Heart right ventricle (tissue), 16 donors: ENCODE measurements around the gene SORCS3. TPM values are rescaled to one million over a fixed set of nuclear protein-coding genes. Genes with fewer than 3 reads are reported as not detected.

ENCODE experiments used
- ATAC-seq, 8 donors: fragments of 200-7000 bp; cut with Tn5 transposase; one replicate each; pipeline ENCODE4 v1.9.1; 2020; ENCODE audit warnings: mild to moderate bottlenecking in 8 of 8, moderate library complexity in 8 of 8, moderate number of reproducible peaks in 1 of 8
- DNase-seq, 2 donors: peaks; one replicate each; pipeline ENCODE4 v3.0.0-alpha.2; 2020
- H3K27ac ChIP-seq, 10 donors: fragments of 200-600 bp; sonication (generic) in 2 of 10; one replicate each; pipeline versions ENCODE4 v1.5.0 to v1.8.0; 2020 to 2022; ENCODE audit warnings: mild to moderate bottlenecking in 3 of 10
- H3K27me3 ChIP-seq, 7 donors: fragments of 200-600 bp; one replicate each; pipeline ENCODE4 v1.8.0; 2021 to 2022; ENCODE audit warnings: mild to moderate bottlenecking in 2 of 7
- H3K36me3 ChIP-seq, 9 donors: fragments of 200-600 bp; sonication (generic) in 1 of 9; one replicate each; pipeline versions ENCODE4 v1.5.0 to v1.8.0; 2020 to 2022; ENCODE audit warnings: mild to moderate bottlenecking in 2 of 9
- H3K4me1 ChIP-seq, 9 donors: fragments of 200-600 bp; sonication (generic) in 1 of 9; one replicate each; pipeline versions ENCODE4 v1.5.0 to v1.8.0; 2020 to 2022; ENCODE audit warnings: mild to moderate bottlenecking in 4 of 9
- H3K4me3 ChIP-seq, 10 donors: fragments of 200-600 bp; sonication (generic) in 2 of 10; one replicate each; pipeline versions ENCODE4 v1.5.0 to v1.8.0; 2020 to 2022; ENCODE audit warnings: mild to moderate bottlenecking in 7 of 10, moderate library complexity in 2 of 10
- H3K9me3 ChIP-seq, 11 donors: fragments of 200-600 bp in 10 of 11; sonication (generic) in 2 of 11; one replicate each; pipeline versions ENCODE4 v1.5.0 to v1.8.0; 2013 to 2022; ENCODE audit warnings: mild to moderate bottlenecking in 2 of 11, control low read depth in 1 of 11, moderate library complexity in 1 of 11
- whole genome bisulfite sequencing, 2 donors: extraction: QIAGEN DNeasy Blood & Tissue Kit; methylation state at CpG; one replicate each; pipeline ENCODE4 v1.1.7; 2013; ENCODE audit warnings: inconsistent platforms in 1 of 2; 5-methylcytosine and 5-hydroxymethylcytosine counted together
- intact Hi-C, 10 donors: fragments of 100-400 bp; cut with DNase I; formaldehyde crosslinking; loops; one replicate each; pipeline versions ENCODE4 v1.11.1 to v1.14.2; 2022
- polyA plus RNA-seq, 2 donors: library from polyadenylated mRNA; stranded (reverse); fragments of 200-250 nt; gene quantifications; one replicate each; pipeline ENCODE4 v1.2.3, GENCODE V29; 2013
- total RNA-seq, 10 donors: library from RNA; stranded (reverse); fragmentation: NEBNext Ultra II Directional in 3 of 10; extraction: Animal tissue kit (Norgen Biotek cat#: 25700) in 3 of 10; gene quantifications; one replicate each; pipeline versions ENCODE4 v1.2.1 to v1.2.4, GENCODE V29; 2021 to 2023
- TF ChIP-seq, protein P1 (sequence below), 9 donors: fragments of 200-600 bp; sonication (generic) in 2 of 9; IDR thresholded peaks; one replicate each; pipeline versions ENCODE4 v1.5.0 to v1.8.0; 2021 to 2022; ENCODE audit warnings: antibody characterized with exemption in 9 of 9, mild to moderate bottlenecking in 5 of 9, moderate library complexity in 1 of 9
- donor health status: Arrhythmogenic right ventricular cardiomyopathy.
- donor health status: ischemic (EF 13 %, LVEDD 7.1; RV severe dilation, severe dysfunction).
- donor health status: healthy with polysubstance abuse.
- donor health status: DM: no; HTN: yes; CAD: no.
- donor health status: DM: no; HTN: no; CAD: no.
- donor health status: ischemic (EF 25% LVEDD 6.9; RV normal size, moderate dysfunction).
- donor health status: ischemic (EF 25% LVEDD 5.7; RV mildly dilated, moderate dysfunction).
- donor health status: healthy.
- donor health status: DM: yes; HTN: yes; CAD: no.
- donor health status: Ischemic cardiomyopathy.
- donor health status: ischemic (EF 35%, LVEDD 5.7; RV mildly dilated, moderate dysfunction).
- donor health status: nonischemic (EF 11% LVEDD 7.7; RV severe dilation, severe dysfunction).
- donor health status: DM: yes; HTN: yes; CAD: no.
- donor health status: PGD.
- donor health status: ischemic (EF 29% LVEDD 5.4; RV normal size, mild dysfunction).
- donor health status: nonischemic (EF 23%, LVEDD 6.1; RV moderate dilation, normal function).

Gene SORCS3
- total and polyA plus RNA-seq, 12 donors: 0.01 to 0.09 (median 0.05) TPM; not detected in 4

DNA sequence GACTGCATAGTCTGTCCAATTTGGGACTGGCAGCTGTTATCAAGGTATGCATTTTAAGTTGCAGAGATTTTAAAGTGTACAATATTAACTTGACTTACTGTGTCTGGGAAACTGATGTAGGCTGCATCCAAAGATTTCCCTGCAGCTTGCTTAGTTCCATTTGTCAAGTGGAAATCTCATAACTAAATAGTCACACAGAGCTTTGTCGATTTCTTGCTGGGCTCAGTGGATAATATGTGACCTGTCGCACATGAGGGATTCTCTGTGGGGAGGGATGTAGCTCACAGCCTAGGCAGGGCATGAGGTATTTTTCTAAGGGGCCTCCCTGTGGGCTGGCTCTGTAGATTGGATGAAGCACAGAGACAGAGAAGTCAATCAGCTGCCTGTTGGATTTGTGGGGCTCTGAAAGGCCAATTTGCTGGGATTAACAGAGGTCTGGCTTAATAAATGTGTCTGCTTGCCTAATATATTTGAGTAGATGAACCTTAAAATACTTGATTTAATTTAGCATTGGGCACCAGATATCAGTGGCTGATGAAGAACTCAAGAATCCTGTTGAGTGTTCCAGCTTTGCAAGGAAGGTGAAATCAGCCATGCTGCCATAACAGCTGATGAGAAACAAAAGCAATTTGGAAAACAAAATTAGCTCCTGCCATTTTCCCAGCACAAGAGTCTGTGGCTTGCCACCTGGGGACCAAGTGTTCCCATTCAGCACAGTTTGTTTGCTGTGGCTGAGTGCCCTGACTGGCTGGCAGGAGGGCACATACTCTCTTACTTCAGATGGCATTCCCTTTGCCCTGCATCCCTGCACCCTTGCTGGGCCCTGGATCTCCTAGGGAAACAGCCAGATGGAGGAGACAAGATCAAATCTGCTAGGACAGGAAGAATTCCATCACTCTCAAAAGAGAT lies 598.5 kb downstream of the SORCS3 start:
- no peak overlapping the region for H3K27ac ChIP-seq
- no peaks in the 10 kb centered on the region for H3K36me3 ChIP-seq
- TF ChIP-seq, protein P1, sequence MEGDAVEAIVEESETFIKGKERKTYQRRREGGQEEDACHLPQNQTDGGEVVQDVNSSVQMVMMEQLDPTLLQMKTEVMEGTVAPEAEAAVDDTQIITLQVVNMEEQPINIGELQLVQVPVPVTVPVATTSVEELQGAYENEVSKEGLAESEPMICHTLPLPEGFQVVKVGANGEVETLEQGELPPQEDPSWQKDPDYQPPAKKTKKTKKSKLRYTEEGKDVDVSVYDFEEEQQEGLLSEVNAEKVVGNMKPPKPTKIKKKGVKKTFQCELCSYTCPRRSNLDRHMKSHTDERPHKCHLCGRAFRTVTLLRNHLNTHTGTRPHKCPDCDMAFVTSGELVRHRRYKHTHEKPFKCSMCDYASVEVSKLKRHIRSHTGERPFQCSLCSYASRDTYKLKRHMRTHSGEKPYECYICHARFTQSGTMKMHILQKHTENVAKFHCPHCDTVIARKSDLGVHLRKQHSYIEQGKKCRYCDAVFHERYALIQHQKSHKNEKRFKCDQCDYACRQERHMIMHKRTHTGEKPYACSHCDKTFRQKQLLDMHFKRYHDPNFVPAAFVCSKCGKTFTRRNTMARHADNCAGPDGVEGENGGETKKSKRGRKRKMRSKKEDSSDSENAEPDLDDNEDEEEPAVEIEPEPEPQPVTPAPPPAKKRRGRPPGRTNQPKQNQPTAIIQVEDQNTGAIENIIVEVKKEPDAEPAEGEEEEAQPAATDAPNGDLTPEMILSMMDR (IDR thresholded peaks at IDR 0.05): no peak
- peaks cover 0 to 14% (median 3%) of the 10 kb centered on the region in 11 donors for H3K9me3 ChIP-seq
- no peaks in the 10 kb centered on the region for H3K4me1 ChIP-seq
- DNase-seq (peak in 1 of 2 donors; percentile 34), ATAC-seq (peak in 3 of 8 donors; percentile 90 to 95 (median 93))
- intact Hi-C loops: no loop called here
- H3K4me3 ChIP-seq: no peak overlapping the region
- H3K27me3 ChIP-seq: no peaks in the 10 kb centered on the region
- WGBS, 2 donors: 79 to 80% methylated on average over 2 of the region's 2 CpGs

DNA sequence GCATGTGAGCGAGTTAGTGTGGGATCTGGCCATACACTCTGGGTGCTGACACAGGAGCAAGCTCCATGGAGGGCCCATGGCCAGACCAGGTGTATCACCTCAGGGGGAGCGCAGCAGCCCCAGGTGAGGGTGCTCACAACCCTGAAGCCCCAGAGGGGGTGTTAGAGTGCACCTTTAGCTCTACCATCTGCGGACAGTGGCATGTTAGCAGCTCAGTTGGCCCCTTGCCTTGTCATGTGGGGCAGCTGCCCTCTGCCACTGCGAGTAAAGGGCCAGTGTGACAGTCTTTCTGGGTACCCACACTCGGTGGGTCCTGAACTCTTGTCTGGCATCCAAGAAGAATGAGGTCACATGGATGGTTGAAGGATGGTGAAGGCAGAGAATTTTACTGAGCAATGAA lies 600.2 kb downstream of the SORCS3 start:
- WGBS, 2 donors: 91 to 92% methylated on average over 5 of the region's 5 CpGs
- intact Hi-C loops: no loop called here
- no peaks in the 10 kb centered on the region for H3K27me3 ChIP-seq
- peak in 2 of 8 donors; percentile 33 to 53 for ATAC-seq
- no peak overlapping the region for H3K4me3 ChIP-seq
- no peak overlapping the region for H3K27ac ChIP-seq
- H3K36me3 ChIP-seq: no peaks in the 10 kb centered on the region
- H3K9me3 ChIP-seq: peaks cover 0 to 6% (median 0%) of the 10 kb centered on the region in 11 donors
- no peak for DNase-seq
- TF ChIP-seq, protein P1 (IDR thresholded peaks at IDR 0.05): no peak
- H3K4me1 ChIP-seq: no peaks in the 10 kb centered on the region

DNA sequence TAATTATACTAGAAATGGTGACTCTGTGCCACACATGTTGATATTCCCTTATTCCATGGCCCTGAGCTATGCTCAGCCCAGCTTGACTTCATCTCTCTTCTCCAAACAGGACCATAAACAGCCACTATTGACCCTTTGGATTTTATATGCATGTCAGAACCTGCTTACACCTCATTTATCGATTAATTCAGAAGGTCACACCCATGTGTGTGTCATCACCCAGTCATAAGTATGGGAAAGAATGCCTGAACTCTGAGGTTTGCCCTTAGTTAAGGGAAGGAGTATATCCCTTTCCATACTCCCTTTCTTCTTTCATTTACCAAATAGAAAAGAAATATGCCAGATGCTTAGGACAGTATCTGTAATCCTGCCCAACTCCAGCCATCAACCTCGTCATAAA lies 602.3 kb downstream of the SORCS3 start:
- no peak overlapping the region for H3K27ac ChIP-seq
- H3K4me1 ChIP-seq: peaks cover 0 to 4% (median 0%) of the 10 kb centered on the region in 9 donors
- TF ChIP-seq, protein P1 (IDR thresholded peaks at IDR 0.05): no peak
- no peak overlapping the region for H3K4me3 ChIP-seq
- WGBS, 2 donors: 85 to 86% methylated on average over 2 of the region's 2 CpGs
- ATAC-seq (no peak), DNase-seq (no peak)
- H3K36me3 ChIP-seq: no peaks in the 10 kb centered on the region
- H3K9me3 ChIP-seq: peaks cover 0 to 6% (median 0%) of the 10 kb centered on the region in 11 donors
- intact Hi-C loops: no loop called here
- H3K27me3 ChIP-seq: no peaks in the 10 kb centered on the region

DNA sequence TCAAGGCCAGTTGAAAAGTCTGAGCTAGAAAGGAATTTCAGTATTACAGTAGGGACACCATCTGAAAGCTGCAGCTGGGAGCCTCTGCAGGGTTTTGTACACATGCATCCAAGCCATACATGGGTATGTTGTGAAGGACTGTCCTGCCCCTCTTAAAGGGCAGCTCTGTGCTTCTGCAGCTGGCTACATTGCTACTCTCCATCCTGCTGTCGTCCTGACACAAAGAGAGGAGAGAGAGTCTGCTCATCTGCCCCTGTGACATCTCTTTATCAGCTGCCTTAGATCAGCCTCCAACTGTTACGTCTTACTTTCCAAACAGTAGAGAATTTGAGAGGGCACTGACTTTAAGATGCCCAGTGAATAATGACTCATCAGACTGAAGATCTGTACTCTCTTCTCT lies 602.7 kb downstream of the SORCS3 start:
- 36 to 55% methylated on average over 2 of the region's 2 CpGs for WGBS, 2 donors
- H3K9me3 ChIP-seq: peaks cover 0 to 6% (median 0%) of the 10 kb centered on the region in 11 donors
- H3K36me3 ChIP-seq: no peaks in the 10 kb centered on the region
- ATAC-seq: no peak
- no peak overlapping the region for H3K4me3 ChIP-seq
- no peak overlapping the region for H3K27ac ChIP-seq
- TF ChIP-seq, protein P1 (IDR thresholded peaks at IDR 0.05): no peak
- DNase-seq: no peak
- H3K4me1 ChIP-seq: peaks cover 0 to 4% (median 0%) of the 10 kb centered on the region in 9 donors
- intact Hi-C loops: no loop called here
- H3K27me3 ChIP-seq: no peaks in the 10 kb centered on the region
